Heart left ventricle (tissue), 16 donors: ENCODE data around the gene TMEM94. TPM values are rescaled to one million over a fixed set of nuclear protein-coding genes. Genes with fewer than 3 reads are reported as not detected.

Experiments used
- ATAC-seq, 4 donors: fragments of 200-7000 bp; cut with Tn5 transposase; one replicate each; pipeline ENCODE4 v1.9.1; 2020 to 2022; ENCODE audit warnings: moderate library complexity in 4 of 4, mild to moderate bottlenecking in 3 of 4, moderate number of reproducible peaks in 1 of 4
- DNase-seq, 5 donors: peaks; one replicate each; pipeline ENCODE4 v3.0.0-alpha.2; 2020
- H3K27ac ChIP-seq, 12 donors: fragments of 200-600 bp; sonication (generic) in 4 of 12; one replicate each; pipeline versions ENCODE4 v1.5.0 to v1.8.0; 2016 to 2022; ENCODE audit warnings: mild to moderate bottlenecking in 2 of 12
- H3K27me3 ChIP-seq, 9 donors: fragments of 200-600 bp; sonication (generic) in 2 of 9; one replicate each; pipeline versions ENCODE4 v1.5.1 to v1.8.0; 2016 to 2022; ENCODE audit warnings: mild to moderate bottlenecking in 3 of 9
- H3K36me3 ChIP-seq, 9 donors: fragments of 200-600 bp; sonication (generic) in 2 of 9; one replicate each; pipeline versions ENCODE4 v1.5.0 to v1.8.0; 2018 to 2022; ENCODE audit warnings: mild to moderate bottlenecking in 2 of 9
- H3K4me1 ChIP-seq, 12 donors: fragments of 200-600 bp; sonication (generic) in 4 of 12; one replicate each; pipeline versions ENCODE4 v1.5.0 to v1.8.0; 2016 to 2022; ENCODE audit warnings: mild to moderate bottlenecking in 3 of 12
- H3K4me3 ChIP-seq, 12 donors: fragments of 200-600 bp; sonication (generic) in 4 of 12; one replicate each; pipeline versions ENCODE4 v1.5.0 to v1.8.0; 2017 to 2022; ENCODE audit warnings: mild to moderate bottlenecking in 9 of 12, moderate library complexity in 4 of 12
- H3K9me3 ChIP-seq, 12 donors: fragments of 200-600 bp; sonication (generic) in 4 of 12; one replicate each; pipeline versions ENCODE4 v1.5.0 to v1.8.0; 2016 to 2022; ENCODE audit warnings: mild to moderate bottlenecking in 1 of 12
- POLR2A ChIP-seq, 2 donors: fragments of 450-650 bp; IDR thresholded peaks; one replicate each; pipeline ENCODE4 v1.6.1; 2017; ENCODE audit warnings: antibody characterized with exemption in 2 of 2, mild to moderate bottlenecking in 2 of 2, moderate library complexity in 2 of 2
- WGBS, 4 donors: extraction: QIAGEN DNeasy Blood & Tissue Kit in 2 of 4; methylation state at CpG; one replicate each; pipeline versions ENCODE4 v1.1.5 to v1.1.7; 2013 to 2018; 5-methylcytosine and 5-hydroxymethylcytosine counted together
- intact Hi-C, 10 donors: fragments of 100-400 bp; cut with DNase I; formaldehyde crosslinking; loops; one replicate each; pipeline versions ENCODE4 v1.11.1 to v1.14.2; 2022
- polyA plus RNA-seq, 2 donors: library from polyadenylated mRNA; stranded (reverse); fragments of 200-250 nt; gene quantifications; one replicate each; pipeline ENCODE4 v1.2.3, GENCODE V29; 2013
- total RNA-seq, 9 donors: library from RNA; depleted of rRNA in 2 of 9; stranded (reverse); fragments of >200 nt in 2 of 9; fragmentation: NEBNext Ultra II Directional in 3 of 9; extraction: Animal tissue kit (Norgen Biotek cat#: 25700) in 3 of 9; gene quantifications; one replicate each; pipeline versions ENCODE4 v1.1.0 to v1.2.4, GENCODE V29; 2016 to 2023
- TF ChIP-seq, protein P1 (sequence below), 12 donors: fragments of 200-600 bp; sonication (generic) in 4 of 12; IDR thresholded peaks; one replicate each; pipeline versions ENCODE4 v1.5.0 to v1.8.0; 2018 to 2022; ENCODE audit warnings: antibody characterized with exemption in 12 of 12, mild to moderate bottlenecking in 5 of 12
- donor health status: ischemic (EF 13 %, LVEDD 7.1; RV severe dilation, severe dysfunction).
- donor health status: healthy with polysubstance abuse.
- donor health status: DM: no; HTN: yes; CAD: no.
- donor health status: DM: no; HTN: no; CAD: no.
- donor health status: ischemic (EF 25% LVEDD 6.9; RV normal size, moderate dysfunction).
- donor health status: ischemic (EF 25% LVEDD 5.7; RV mildly dilated, moderate dysfunction).
- donor health status: healthy.
- donor health status: DM: yes; HTN: yes; CAD: no.
- donor health status: ischemic (EF 35%, LVEDD 5.7; RV mildly dilated, moderate dysfunction).
- donor health status: nonischemic (EF 11% LVEDD 7.7; RV severe dilation, severe dysfunction).
- donor health status: DM: yes; HTN: yes; CAD: no.
- donor health status: PGD.
- donor health status: ischemic (EF 29% LVEDD 5.4; RV normal size, mild dysfunction).
- donor health status: nonischemic (EF 23%, LVEDD 6.1; RV moderate dilation, normal function).

The TMEM94 gene
- total and polyA plus RNA-seq, 11 donors, result 34.1 to 130 (median 47.3) TPM

DNA sequence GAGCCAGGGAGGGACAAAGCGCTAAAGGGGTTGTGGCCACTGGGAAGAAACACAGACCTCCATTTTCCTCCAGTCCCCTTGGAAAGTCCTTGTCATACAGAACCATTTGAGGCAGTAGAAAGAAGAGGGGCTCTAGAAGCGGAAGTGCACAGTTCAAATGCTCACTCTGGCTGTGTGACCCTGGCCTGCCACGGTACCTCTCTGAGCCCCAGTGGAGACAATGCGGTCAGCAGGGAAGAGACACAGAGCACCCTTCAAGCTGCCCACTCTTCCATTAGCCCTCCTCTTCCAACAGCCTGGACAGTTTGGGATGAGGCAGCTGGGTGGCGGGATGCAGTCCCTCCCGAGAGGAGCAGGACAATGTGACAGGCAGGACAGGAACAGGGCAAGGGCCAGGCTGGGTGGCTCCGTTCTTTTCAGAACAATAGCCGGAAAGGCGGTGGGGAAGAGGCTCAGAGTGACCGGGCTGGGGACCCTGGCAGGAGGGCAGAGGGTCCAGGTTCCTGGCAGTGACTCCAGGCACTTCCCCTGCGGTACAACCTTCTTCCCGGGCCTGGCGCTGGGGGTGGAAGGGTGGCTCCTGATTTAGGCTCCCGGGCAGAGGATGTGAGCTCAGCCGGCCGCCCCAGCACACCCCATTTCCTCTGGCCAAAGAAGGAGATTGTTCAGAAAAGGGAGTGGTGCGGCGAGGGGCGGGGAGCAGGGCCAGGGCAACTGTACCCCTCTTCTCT, 53.3 kb downstream of the TMEM94 start:
- Histone ChIP-seq H3K4me1 (peaks cover 3 to 84% (median 55%) of the 10 kb centered on the region in 12 donors), H3K27ac (peak overlapping the region; percentile 89 to 98 (median 94)), H3K9me3 (no peaks in the 10 kb centered on the region), H3K4me3 (peak overlapping the region in 9 of 12 donors; percentile 24 to 99 (median 88)), H3K27me3 (no peaks in the 10 kb centered on the region), H3K36me3 (peaks cover 0 to 75% (median 35%) of the 10 kb centered on the region in 9 donors)
- peak; percentile 78 to 87 (median 85) for DNase-seq
- no peak for TF ChIP-seq POLR2A (IDR thresholded peaks at IDR 0.05)
- TF ChIP-seq, protein P1, sequence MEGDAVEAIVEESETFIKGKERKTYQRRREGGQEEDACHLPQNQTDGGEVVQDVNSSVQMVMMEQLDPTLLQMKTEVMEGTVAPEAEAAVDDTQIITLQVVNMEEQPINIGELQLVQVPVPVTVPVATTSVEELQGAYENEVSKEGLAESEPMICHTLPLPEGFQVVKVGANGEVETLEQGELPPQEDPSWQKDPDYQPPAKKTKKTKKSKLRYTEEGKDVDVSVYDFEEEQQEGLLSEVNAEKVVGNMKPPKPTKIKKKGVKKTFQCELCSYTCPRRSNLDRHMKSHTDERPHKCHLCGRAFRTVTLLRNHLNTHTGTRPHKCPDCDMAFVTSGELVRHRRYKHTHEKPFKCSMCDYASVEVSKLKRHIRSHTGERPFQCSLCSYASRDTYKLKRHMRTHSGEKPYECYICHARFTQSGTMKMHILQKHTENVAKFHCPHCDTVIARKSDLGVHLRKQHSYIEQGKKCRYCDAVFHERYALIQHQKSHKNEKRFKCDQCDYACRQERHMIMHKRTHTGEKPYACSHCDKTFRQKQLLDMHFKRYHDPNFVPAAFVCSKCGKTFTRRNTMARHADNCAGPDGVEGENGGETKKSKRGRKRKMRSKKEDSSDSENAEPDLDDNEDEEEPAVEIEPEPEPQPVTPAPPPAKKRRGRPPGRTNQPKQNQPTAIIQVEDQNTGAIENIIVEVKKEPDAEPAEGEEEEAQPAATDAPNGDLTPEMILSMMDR (IDR thresholded peaks at IDR 0.05), result no peak
- 63 to 74% (median 66%) methylated on average over 18 to 19 of the region's 19 CpGs for WGBS, 4 donors
- intact Hi-C loops, result loop anchor here in 3 of 10 donors (5.0 to 10.0 kb wide), 5 partner anchors 52 to 225 kb away; partner anchors contain the start of genes TMEM94 (in 2 of the 3) and SLC25A19 (in 1 of the 3)
- ATAC-seq, result peak; percentile 52 to 81 (median 56)

DNA sequence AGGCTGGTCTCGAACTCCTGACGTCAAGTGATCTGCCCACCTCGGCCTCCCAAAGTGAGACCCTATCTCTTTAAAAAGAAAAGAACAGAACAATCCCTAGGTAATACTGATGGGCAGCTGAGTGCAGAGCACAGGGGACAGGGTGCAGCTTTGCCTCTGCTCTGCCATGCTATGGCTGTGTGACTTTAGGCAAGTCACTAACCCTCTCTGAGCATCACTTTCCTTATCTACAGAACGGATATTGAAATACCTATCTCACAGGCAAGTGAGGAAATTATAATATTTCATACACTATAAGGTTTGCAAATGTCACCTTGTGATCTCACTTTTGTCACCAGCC, 54.8 kb downstream of the TMEM94 start:
- Histone ChIP-seq H3K4me3 (peak overlapping the region in 11 of 12 donors; percentile 8 to 99 (median 91)), H3K27ac (peak overlapping the region; percentile 89 to 98 (median 94)), H3K4me1 (peaks cover 3 to 82% (median 55%) of the 10 kb centered on the region in 12 donors), H3K36me3 (peaks cover 0 to 60% (median 20%) of the 10 kb centered on the region in 9 donors), H3K9me3 (no peaks in the 10 kb centered on the region), H3K27me3 (no peaks in the 10 kb centered on the region)
- ATAC-seq (no peak), DNase-seq (no peak)
- no peak for TF ChIP-seq POLR2A (IDR thresholded peaks at IDR 0.05)
- TF ChIP-seq, protein P1 (IDR thresholded peaks at IDR 0.05), result no peak
- 66 to 75% (median 70%) methylated on average over 4 of the region's 4 CpGs for WGBS, 4 donors
- intact Hi-C loops, result loop anchor here in 3 of 10 donors (5.0 to 10.0 kb wide), 5 partner anchors 54 to 226 kb away; partner anchors contain the start of genes TMEM94 (in 2 of the 3) and SLC25A19 (in 1 of the 3)

DNA sequence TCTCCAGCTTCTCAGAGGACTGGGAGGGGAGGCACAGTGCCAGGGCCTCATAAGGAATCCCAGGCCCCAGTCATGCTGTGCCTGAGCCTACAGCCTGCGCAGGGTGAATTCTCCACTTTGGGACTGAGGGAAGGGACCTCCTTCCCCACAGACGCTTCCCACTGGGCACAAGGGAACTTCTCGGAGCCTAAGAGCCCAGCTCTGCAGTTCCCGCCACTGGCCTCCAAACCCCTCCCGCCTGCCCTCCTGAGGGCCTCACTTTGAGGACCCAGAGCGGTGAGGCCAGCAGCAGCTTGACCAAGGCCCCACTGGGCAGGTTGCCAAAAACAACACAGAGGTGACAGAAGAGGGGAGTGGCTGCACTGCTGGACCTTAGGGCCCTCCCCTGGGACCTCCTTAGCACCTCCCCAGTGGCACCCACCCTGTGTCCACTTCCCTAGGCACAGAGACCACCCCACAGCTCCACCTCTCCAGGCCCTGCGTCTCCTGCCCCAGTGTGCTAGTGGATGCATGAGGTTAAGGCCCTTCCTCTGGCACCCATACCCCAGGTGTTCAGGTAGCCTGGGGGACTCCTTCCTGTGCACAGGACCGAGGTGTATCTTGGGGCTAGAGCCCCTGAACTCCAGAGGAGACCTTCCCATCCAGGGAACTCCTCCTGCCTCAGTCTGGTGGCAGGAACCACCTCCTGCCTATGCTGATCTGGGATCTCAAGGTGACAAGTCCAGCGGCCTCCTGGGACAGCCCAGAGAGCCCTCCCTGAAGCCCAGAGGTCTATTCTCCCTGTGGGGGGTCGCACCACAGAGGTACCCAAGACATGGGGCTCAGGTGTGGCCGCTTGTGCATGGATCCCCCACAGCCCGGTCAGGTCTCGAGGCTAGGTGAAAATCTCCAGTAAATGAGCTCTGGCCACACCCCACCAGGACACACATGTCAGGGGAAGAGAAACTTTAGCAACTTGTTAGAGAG, 55.5 kb downstream of the TMEM94 start:
- DNase-seq, result peak; percentile 73 to 89 (median 79)
- peak overlapping the region; percentile 89 to 98 (median 94) for H3K27ac ChIP-seq
- peak overlapping the region in 11 of 12 donors; percentile 16 to 99 (median 91) for H3K4me3 ChIP-seq
- WGBS, 4 donors, result 31 to 76% (median 42%) methylated on average over 4 to 13 of the region's 13 CpGs
- peak in 3 of 4 donors; percentile 0 to 3 (median 0) for ATAC-seq
- H3K36me3 ChIP-seq, result peaks cover 0 to 53% (median 13%) of the 10 kb centered on the region in 9 donors
- no peaks in the 10 kb centered on the region for H3K9me3 ChIP-seq
- TF ChIP-seq POLR2A (IDR thresholded peaks at IDR 0.05), result peak in 1 of 2 donors; percentile 58
- TF ChIP-seq, protein P1 (IDR thresholded peaks at IDR 0.05), result no peak
- H3K27me3 ChIP-seq, result no peaks in the 10 kb centered on the region
- intact Hi-C loops, result loop anchor here in 3 of 10 donors (5.0 to 10.0 kb wide), 5 partner anchors 55 to 227 kb away; partner anchors contain the start of genes TMEM94 (in 2 of the 3) and SLC25A19 (in 1 of the 3)
- peaks cover 3 to 85% (median 55%) of the 10 kb centered on the region in 12 donors for H3K4me1 ChIP-seq
